ENCODE measurements around the gene WNT5A. TPM values are rescaled to one million over a fixed set of nuclear protein-coding genes. Genes with fewer than 3 reads are reported as not detected.

The WNT5A gene
- total and polyA plus RNA-seq, 2 donors (not counting 3 experiments of a cell fraction or from before 2014, with no cell fraction given), result 0.08 to 0.33 TPM

DNA sequence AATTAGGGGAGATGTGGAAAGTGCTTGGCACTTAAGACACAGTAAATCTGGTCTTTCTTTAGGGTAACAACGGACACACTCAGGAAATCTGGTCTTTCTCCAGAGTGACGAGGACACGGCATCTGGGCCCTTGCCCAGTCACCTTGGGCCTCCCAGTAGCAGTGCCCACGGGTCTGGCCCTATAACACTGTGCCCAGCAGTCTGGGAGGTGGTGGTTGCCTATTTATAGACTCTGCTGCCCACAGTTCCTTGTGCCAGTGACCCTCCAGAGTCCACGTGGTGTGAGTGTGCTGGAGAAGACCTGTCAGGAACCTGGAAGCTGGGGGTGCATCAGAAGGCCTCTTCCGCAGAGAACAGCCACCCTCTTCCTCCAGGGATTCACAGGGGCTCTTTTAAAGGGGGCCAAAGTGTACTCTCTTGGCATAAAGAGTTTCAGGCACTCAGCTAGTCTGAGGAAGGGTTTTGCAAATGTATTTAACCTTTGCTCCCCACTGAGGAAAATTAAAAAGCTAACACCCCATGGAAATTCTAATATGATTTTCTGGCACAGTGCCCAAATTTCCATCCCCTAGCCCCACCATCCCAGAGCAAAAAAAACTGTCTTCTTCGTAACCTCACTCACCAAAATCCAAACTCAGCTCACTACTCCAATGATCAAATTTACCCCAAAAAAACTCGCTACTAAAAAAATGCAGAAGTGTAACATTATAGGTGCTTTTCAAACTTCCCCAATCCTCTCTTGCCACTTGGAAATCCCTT lies 15.4 kb downstream of the WNT5A start:
- Histone ChIP-seq H3K79me2 (ENCODE audit: control insufficient read depth, insufficient read depth, low read length) (no peaks in the 10 kb centered on the region), H3K4me3 (replicated peaks in 1 of 3; ENCODE audit: insufficient read depth in 1 of 3, low read depth in 1 of 3, low read length in 3 of 3) (no peak overlapping the region), H3K9ac (replicated peaks; ENCODE audit: extremely low read depth, insufficient read depth, low read length) (no peak overlapping the region), H3K4me1 (ENCODE audit: control insufficient read depth, extremely low read depth, insufficient read depth, low read length) (no peaks in the 10 kb centered on the region), H3K27me3 (ENCODE audit: control insufficient read depth in 2 of 2, insufficient read depth in 2 of 2, low read length in 2 of 2) (peaks cover 0 to 7% of the 10 kb centered on the region in 2 experiments), H2AFZ (ENCODE audit: low read depth, low read length) (no peak overlapping the region), H3K36me3 (ENCODE audit: control insufficient read depth in 2 of 2, extremely low read depth in 1 of 2, insufficient read depth in 2 of 2, low read length in 2 of 2) (no peaks in the 10 kb centered on the region), H3K9me1 (replicated peaks; ENCODE audit: control insufficient read depth, extremely low read depth, insufficient read depth, low read length) (no peaks in the 10 kb centered on the region), H4K20me1 (replicated peaks; ENCODE audit: control insufficient read depth, extremely low read depth, insufficient read depth, low read length) (no peaks in the 10 kb centered on the region), H3K9me3 (replicated peaks; ENCODE audit: control insufficient read depth, insufficient read depth, low read length) (no peaks in the 10 kb centered on the region), H3K27ac (ENCODE audit: insufficient read depth, low read depth, low read length) (no peak overlapping the region), H3K4me2 (ENCODE audit: insufficient read depth, low read length) (no peak overlapping the region)
- intact Hi-C loops (cut with micrococcal nuclease) (no loop called here), dilution Hi-C loops (cut with MboI; ENCODE audit: extremely low pct_ligation_motif_present, low sequenced_read_pairs) (no loop called here)
- no peak for FAIRE-seq
- TF ChIP-seq CTCF (IDR thresholded peaks at IDR 0.05; ENCODE audit: extremely low read depth in 1 of 2, insufficient read depth in 1 of 2, low read depth in 1 of 2, low read length in 2 of 2), result no peak
- no peak for TF ChIP-seq MYC (IDR thresholded peaks at IDR 0.05; ENCODE audit: low read depth, low read length)
- TF ChIP-seq JUN (IDR thresholded peaks at IDR 0.05; ENCODE audit: borderline replicate concordance, insufficient read depth, insufficient read length, low read depth), result no peak
- TF ChIP-seq GATA2 (IDR thresholded peaks at IDR 0.05; ENCODE audit: insufficient read depth, insufficient read length, low read depth, low read length), result no peak
- CTCF ChIA-PET, result no interaction called here
- POLR2A ChIA-PET, result no interaction called here
- DNase-seq (ENCODE audit: low read depth, low spot score), result no peak
- BruUV-seq (replicated peaks), result no TSS peak

- no peak overlapping the region for H3K4me2 ChIP-seq (ENCODE audit: insufficient read depth, low read length)
- H2AFZ ChIP-seq (ENCODE audit: low read depth, low read length), result no peak overlapping the region
- dilution Hi-C loops (cut with MboI; ENCODE audit: extremely low pct_ligation_motif_present, low sequenced_read_pairs), result no loop called here
- FAIRE-seq, result no peak
- TF ChIP-seq POLR2A (IDR thresholded peaks at IDR 0.05; ENCODE audit: low read depth, low read length) (no peak), JUN (IDR thresholded peaks at IDR 0.05; ENCODE audit: borderline replicate concordance, insufficient read depth, insufficient read length, low read depth) (no peak), EZH2 (IDR thresholded peaks at IDR 0.05; ENCODE audit: borderline replicate concordance, low read depth, low read length, severe bottlenecking) (no peak)
- TF ChIP-seq, protein P1, sequence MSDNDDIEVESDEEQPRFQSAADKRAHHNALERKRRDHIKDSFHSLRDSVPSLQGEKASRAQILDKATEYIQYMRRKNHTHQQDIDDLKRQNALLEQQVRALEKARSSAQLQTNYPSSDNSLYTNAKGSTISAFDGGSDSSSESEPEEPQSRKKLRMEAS (IDR thresholded peaks at IDR 0.05; ENCODE audit: insufficient read depth, insufficient read length), result no peak
- H3K27ac ChIP-seq (ENCODE audit: insufficient read depth, low read depth, low read length), result no peak overlapping the region
- intact Hi-C loops (cut with micrococcal nuclease), result no loop called here
- H3K27me3 ChIP-seq (ENCODE audit: control insufficient read depth in 2 of 2, insufficient read depth in 2 of 2, low read length in 2 of 2), result peaks cover 0 to 5% of the 10 kb centered on the region in 2 experiments
- ChIA-PET POLR2A (no interaction called here), CTCF (no interaction called here)
- H3K79me2 ChIP-seq (ENCODE audit: control insufficient read depth, insufficient read depth, low read length), result no peaks in the 10 kb centered on the region
- no TSS peak for BruUV-seq (replicated peaks)
- H3K36me3 ChIP-seq (ENCODE audit: control insufficient read depth in 2 of 2, extremely low read depth in 1 of 2, insufficient read depth in 2 of 2, low read length in 2 of 2), result no peaks in the 10 kb centered on the region
- H3K9me1 ChIP-seq (replicated peaks; ENCODE audit: control insufficient read depth, extremely low read depth, insufficient read depth, low read length), result no peaks in the 10 kb centered on the region
- no peak overlapping the region for H3K9ac ChIP-seq (replicated peaks; ENCODE audit: extremely low read depth, insufficient read depth, low read length)
- no peaks in the 10 kb centered on the region for H4K20me1 ChIP-seq (replicated peaks; ENCODE audit: control insufficient read depth, extremely low read depth, insufficient read depth, low read length)
- H3K4me3 ChIP-seq (replicated peaks in 1 of 3; ENCODE audit: insufficient read depth in 1 of 3, low read depth in 1 of 3, low read length in 3 of 3), result no peak overlapping the region
- DNase-seq (ENCODE audit: low read depth, low spot score), result no peak
- H3K9me3 ChIP-seq (replicated peaks; ENCODE audit: control insufficient read depth, insufficient read depth, low read length), result no peaks in the 10 kb centered on the region
- no peaks in the 10 kb centered on the region for H3K4me1 ChIP-seq (ENCODE audit: control insufficient read depth, extremely low read depth, insufficient read depth, low read length)
Observed at GRCh38 chr3:55471084-55471483, 16.0 kb downstream of the WNT5A start.

All from endothelial cell of umbilical vein (primary cell).